Activated CD4-positive, CD25-positive, alpha-beta regulatory T cell treated with anti-CD3 and anti-CD28 coated beads, Interleukin-2, amount 50 U/mL, for 16 hours (primary cell): ENCODE measurements around the gene ST6GALNAC6.
"Not testable (repeated sequence)": the region's sequence is repeated elsewhere in the genome, so short reads cannot be mapped to it uniquely, and the experiment has no call there.

Experiments
- DNase-seq: peaks from one replicate; pipeline ENCODE4 v3.0.0-alpha.2; 2020; ENCODE audit warnings: low read depth, low spot score

The ST6GALNAC6 gene

DNA sequence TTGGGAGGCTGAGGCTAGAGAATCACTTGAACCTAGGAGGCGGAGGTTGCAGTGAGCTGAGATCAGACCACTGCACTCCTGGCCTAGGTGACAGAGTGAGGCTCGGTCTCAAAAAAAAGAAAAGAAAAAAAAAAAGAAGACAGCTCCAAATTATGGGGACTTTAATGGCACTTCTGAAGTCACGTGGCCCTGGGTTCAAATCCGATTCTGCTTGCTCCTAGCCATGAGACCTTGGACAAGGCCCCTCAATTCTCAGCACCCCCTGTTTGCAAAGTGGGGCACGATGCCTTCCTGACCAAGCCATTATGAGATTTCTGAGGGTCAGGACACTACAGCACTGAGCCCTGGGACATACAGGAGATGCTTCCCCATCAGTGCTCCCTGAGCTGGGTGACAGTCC is 43.9 kb downstream of the ST6GALNAC6 start:
- DNase-seq: no peak

DNA sequence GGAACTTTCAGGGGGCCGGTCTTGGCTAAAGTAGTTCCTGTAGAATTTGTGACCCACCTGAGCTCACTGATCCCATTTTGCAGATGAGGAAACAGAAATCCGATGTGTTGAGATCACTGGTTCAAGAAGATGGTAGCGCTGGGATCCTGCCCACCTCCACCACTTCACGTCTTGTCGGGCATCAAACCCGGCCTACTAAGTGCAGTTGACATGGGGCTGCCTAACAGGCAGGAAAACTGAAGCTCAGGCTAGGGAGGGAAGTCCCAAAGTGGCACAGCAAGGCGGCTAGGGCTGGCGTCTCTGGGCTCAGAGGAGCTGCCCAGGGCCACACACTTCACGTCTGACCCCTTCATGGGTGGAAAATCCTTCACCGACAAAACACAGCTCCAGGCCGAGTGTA is 44.4 kb downstream of the ST6GALNAC6 start:
- DNase-seq: no peak

DNA sequence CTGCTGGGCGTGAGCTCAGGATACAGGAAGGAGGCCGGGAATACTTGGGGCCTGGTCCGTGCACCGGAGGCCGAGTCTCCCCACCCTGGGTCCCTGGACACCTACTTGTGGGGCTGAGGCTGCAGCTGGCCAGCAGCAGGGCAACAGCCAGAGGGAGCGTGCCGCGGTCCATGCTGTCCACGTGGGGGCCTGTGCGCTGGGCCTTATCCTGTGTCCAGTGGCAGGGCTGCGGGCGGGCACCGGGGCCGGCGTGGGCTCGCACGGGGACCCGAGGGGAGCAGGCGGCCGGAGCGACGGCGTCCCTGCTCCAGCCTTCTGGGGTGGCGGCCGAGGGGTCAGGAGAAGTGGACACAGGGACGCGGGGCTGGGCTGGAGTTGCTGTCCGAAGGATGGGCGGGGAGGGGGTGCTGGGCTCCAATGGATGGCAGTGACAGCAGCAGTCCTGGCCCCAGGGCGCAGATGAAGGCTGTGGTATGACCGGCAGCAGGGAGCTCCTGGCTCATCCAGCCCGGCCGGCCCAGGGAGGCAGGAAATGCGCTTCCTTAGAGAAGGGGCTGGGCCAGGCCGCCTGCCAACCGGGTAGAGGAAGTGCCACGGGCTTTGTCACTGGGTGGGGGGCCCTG is 45.1 kb downstream of the ST6GALNAC6 start, which contains the start of gene ENG:
Gene ENG, minus strand, starts transcription at position 475 of the 623 bp plus-strand sequence. Its CDS starts 303 bp downstream, at position 172.
- DNase-seq: no peak

DNA sequence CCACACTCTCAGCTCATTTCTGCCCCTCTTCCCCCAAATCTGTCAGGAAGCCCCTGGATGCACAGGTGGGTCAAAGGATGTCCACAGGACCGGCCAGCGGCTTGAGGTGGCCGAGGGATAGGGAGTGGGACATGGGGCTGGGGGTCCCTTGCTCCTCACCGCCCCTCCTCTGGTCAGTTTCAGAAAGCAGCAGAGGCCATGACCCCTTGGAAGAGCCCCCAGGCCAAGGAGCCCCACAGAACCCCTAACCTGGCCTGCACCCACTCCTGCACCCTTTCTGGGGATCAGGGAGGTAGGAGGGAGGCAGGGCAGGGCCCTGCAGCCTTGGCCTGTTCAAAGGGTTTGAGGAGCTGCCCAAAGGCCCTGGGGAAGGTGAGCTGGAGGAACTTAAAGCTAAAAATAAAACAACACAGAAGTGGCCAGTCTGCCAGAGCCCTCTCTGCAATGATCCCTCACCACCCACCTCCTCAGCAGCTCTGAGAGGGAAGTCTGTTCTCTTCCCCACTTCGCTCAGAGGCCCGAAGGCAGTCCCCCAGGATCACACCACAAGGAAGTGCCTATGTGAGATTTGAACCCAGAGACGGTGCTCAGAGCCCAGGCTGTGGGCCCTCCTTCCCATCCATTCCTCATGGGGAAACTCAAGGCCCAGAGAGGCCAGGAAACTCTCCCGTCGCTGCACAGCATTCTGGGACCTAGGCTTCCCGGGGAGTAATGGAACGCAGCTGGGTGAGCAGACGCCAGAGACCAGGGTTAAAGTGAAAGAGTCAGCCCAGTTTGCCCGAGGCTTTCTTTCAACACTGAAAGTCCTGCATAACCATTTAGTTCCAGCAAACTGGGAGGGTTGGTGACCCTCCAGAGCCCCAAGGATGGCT is 45.9 kb downstream of the ST6GALNAC6 start:
- no peak for DNase-seq

DNA sequence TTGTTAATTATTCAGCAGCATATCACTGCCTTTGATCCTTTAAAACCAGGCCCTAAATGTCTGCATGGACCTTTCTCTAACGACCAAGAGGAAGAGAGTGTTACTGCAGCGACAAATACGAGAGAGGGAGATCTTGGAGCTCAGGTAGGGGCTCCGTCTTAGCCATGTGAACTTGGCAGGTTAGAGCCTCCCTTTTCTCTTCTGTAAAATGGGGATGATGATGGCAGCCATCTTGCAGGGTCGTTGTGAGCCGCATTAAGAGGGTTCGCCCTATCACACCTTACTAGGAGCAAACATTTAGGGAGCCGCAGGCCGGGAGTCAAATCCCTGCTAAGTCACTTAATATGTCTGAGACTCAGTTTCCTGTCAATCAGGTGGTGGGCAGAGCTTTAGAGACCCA is 46.6 kb downstream of the ST6GALNAC6 start:
- no peak for DNase-seq

DNA sequence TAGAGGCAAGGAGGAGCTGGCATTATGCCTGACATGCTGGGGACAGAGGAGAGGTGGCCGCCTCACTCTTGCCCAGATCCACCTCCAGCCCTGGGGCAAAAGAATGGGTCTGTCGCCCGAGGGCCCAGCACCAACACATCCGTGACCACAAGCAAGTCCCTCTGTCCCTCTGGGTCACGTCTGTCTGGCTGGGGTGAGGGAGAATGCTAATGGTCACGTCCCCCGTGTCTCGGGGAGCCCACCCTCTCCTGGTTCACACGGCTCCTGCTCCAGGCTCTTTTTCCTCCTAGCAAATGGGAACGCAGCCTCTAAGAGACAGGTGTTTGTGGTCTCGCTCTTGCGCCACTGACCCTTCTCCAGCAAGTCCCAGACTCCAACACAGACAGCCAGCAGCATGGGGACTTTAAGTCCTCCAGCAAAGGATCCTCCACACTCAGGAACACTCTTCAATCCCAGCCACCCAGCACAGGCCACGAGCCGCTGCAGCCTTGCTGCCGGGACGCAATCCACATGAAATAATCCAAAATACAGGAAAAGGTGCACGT is 49.0 kb downstream of the ST6GALNAC6 start:
- DNase-seq: no peak

DNA sequence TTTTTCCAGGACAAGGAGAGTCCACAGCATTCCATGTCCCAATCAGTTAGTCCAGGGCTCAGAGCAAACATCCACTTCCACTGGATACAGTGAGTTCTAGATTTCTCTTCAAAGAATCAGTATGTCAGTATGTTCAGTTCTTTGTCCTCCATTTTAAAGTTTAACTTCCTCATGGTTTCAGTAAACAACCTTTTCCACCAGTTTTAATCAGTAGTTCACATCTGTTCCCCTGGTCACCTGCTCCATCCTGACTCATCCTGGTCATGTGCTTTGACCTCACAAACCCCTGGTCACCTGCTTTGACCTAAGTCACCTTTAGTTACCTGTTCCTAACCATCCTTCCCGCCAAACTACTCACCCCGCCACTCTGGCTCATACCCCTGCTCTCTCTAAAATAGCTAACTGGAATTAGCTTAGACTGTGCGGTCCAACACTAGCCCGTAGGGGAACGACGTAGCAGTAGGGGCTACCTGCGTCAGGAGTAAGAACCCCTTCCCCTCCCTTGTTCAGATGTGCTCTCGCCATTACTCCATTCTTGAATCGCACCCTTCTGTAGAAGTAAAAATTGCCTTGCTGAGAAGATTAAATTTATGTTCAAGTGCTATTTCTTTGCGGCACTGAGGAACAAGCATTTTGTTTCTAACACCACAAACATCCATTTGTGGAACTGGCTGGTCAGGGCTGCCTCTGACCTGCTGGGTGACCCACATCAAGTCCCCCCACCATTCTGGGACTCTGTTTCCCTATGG is 50.5 kb downstream of the ST6GALNAC6 start:
- DNase-seq: no peak

DNA sequence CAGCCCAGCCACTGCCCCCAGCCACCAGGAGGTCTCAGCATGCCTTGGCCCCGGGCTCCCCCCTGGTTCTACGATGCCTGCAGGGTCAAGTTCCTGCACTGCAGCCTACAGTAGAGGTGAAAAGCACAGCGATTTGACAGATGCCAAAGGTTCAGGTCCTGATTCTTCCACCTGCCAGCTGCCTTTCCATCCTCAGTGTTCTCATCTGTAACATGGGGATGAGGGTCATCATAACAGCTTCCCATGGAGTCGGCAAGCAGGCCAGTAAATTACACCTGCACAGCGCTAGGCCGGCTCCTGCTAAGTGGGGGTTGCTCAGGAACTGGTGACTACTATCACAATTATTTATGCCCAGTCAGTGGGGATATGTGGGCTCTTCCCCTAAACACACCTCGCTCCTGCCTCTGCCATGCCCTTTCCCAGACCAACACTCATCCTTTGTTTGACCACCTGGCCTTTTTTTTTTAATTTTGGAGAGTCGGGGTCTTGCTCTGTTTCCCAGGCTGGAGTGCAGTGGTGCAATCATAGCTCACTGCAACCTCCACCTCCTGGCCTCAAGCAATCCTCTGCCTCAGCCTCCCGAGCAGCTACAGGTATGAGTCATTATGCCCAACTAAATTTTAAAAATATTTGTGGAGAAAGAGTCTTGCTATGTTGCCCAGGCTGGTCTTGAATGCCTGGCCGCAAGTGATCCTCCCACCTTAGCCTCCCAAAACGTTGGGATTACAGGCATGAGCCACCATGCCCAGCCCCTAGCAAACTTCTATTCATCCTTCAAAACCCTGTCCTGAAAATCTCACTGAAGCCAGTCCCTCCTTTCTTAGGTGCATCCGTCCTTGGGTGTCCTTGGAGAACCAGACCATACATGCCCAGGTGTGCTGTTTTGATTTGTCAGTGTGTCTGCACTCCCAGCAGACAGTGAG is 51.3 kb downstream of the ST6GALNAC6 start:
- no peak for DNase-seq

DNA sequence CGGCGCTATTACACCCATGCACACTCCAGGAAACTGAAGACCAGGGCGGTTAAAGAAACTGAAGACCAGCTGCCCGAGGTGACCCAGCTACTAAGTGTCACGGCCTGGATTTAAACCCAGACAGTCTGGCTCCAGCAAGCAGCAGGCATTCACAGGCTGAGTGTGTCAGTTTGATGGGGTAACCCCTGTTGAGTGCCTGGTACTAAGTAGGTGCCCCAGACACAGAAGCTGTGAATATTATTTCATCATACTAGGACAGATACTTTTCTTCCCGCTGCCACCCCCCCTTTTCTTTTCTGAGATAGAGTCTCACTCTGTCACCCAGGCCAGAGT is 52.3 kb downstream of the ST6GALNAC6 start:
- DNase-seq: no peak

DNA sequence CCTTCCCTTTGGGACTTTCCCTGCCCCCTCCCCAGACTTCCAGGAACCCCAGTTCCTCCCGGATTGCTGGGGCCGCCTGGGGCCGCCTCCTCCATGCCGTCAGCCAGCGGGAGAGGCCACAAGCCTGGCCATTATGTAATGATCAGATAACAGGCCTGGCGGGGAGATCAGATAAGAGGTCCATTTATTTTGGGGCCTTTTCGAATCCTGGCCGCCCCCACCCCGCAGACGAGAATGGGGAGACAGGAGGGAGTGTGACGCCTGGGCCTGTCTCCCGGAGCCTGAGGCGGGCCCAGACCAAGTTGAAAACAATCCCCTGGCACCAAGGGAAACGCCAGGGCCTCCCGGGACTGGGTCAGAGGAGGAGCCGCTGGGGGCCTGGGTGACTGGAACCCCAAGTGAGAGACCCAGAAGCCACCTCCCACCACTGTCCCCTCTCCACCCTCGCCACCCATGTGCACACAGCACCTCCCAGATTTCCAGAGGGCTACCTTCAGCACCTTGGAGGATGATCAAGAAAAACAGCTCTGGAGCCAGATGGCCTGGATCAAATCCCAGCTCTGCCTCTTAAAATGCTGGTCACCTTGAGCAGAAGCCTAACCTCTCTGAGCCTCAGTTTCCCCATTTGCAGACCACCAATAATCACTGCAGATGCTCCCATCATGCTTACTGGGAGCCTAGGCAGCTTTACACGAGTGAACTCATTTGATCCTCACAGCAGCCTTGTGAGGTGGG is 52.8 kb downstream of the ST6GALNAC6 start:
- no peak for DNase-seq

DNA sequence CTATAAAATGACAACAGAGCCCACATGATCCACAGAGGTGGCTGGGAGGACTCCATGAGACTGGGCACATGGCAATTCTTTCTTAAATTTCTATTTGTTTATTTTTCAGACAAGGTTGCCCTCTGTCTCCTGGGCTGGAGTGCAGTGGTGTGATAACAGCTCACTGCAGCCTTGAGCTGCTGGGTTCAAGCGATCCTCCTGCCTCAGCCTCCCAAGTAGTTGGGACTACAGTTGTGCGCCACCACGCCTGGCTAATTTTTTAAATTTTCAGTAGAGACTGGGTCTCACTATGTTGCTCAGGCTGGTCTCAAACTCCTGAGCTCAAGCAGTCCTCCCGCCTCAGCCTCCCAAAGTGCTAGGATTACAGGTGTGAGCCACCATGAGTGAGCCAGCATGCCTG is 53.8 kb downstream of the ST6GALNAC6 start:
- not testable (repeated sequence) for DNase-seq

DNA sequence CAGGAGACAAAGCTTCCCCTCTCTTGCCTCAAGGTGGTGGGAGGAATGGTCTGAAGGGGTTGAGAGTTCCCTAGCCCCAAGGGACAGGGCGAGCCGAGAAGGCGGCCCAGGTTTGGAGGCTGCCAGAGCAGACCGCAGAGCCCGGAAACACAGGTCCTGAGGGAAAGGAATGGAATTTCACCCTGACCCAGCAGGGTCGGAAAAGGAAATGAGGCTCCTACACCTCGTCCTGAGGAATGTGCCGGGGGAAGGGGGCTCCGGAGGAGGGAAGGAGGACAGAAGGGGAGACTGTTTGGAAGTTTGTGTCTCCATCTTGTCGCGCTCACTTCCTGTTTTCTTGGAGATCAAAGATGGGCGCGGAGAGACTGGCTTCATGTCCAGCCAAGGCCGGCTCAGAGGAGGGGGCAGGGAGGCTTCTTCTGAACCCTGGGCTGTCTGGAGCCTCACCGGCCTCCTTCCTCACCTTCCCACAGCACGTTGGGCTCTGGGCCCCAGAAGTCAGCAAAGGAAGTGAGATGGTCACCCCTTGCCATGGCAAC is 54.5 kb downstream of the ST6GALNAC6 start:
- no peak for DNase-seq

DNA sequence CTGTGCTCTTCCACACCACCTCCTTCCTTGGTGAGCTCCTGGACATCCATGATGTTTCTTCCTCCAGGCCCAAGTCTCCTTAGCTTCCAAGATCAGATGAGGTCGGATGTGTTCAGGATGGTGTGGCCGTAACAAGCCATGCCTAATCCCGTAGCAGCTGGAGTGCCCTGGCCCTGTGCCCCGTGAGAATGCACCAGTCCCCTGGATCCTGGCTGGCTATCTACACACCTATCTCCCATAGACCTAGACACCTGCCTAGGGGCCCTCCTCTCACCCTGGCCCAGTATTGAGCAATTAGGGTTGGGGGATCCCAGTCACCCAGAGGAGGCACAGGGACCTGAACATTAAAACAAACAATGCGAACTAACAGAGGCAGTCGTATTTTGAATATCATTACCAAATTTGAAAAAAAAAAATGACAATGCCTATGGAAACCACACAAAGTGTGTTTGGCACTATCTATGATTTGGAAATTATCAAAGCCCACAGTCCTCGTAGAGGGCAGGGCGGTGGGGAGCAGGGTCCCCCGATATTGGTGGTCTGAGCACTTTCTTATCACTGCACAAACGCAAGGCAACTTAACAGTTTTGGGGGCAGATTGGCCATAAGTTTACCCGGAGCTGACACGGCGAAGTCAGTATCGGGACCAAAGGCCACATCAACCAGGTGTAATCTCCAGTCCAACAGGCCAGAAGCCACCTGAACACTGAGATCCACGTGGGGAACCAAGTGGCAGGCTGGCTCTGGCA is 58.1 kb downstream of the ST6GALNAC6 start:
- no peak for DNase-seq

DNA sequence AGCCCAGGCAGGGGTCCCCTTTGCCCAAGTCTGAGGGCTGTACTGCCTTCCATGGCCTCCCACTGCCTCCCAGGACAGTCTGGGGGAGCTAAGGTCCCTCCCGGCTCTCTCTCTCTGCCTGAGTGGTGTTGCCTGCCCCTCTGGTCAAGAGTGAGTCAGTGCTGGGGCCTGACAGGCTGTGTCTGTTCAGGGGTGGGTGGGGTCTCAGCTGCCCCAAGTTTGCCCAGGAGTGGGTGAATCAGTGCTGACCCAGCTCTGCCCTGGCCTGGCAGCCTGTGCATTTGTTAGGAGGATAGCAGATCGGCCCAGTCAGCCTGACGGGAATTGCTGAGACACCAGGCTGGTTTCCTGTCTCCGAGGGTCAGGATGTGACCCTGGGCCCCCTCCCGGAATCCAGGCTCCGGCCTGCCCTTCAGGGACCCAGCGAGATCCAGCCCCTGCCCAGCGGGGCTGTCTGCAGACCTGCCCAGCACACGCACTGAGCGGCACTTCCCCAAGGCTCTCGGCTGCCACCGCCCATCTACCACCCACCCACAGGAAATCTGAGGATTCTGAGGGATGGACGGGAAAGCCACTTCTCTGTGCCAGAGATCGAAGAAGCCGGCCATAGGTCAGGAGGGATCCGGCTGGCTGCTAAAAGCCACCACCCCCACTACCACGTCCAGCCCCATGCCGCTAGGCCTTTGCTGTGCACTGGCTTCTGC is 60.9 kb downstream of the ST6GALNAC6 start:
- no peak for DNase-seq

DNA sequence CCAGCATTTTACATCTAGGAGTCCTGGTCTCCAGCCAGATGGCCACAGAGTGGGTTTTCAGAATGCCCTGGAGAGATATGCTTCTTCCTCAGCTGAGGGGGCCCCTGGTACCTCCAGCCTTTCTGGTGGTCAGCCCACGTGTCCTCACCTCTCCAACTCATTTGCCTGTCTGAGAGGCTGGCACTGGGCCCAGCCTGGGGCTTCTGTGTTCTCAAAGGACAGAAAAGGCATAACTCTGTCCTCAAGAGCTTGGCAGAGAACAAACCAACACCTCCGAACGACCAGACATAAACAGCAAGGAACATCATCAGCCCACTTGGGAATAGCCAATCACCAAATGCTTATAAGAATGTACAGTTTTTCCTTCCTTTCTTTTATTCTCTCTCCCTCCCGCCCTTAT is 62.1 kb downstream of the ST6GALNAC6 start:
- no peak for DNase-seq

DNA sequence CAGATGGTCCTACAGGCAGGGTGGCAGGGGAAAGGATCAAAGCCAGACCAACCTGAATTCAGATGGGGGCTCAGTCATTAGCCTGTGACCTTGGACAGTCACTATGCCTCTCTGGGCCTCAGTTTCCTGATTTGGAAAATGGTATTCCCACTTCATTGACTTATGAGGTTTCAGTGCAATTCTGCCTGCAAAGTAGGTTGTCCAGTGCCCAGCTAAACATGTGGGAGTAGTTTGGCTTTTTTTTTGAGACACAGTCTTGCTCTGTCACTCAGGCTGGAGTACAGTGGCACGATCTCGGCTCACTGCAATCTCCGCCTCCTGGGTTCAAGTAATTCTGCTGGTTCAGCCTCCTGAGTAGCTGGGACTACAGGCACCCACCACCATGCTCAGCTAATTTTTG is 62.8 kb downstream of the ST6GALNAC6 start:
- DNase-seq: not testable (repeated sequence)

DNA sequence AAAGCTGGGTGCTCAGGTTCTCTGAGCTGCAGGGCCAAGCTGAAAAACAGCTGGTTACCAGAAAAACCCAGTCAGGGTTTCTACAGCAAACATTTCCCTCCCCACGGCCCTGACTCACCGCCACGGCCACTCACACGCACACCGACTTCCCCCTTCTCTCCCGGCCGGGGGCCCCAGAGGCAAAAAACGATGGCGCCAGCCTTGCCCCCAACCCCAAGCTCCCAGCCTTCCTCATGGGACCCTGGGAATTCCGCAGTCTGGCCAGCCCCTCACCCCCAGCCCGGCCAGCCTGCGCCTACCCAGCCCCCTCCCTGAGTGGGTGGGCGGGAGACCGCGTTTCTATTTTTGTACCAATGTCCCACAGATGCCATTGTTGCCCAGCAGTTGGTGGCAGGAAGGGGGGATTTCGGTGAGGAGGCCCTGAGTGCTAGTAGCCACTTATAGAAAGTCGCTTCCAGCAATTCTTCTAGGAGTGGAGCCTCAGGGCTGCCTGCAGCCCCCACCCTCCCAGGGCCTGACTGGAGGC is 63.3 kb downstream of the ST6GALNAC6 start:
- no peak for DNase-seq
